Psoas muscle (tissue), 8 donors: ENCODE data around the gene LHFPL6. TPM values are rescaled to one million over a fixed set of nuclear protein-coding genes. Genes with fewer than 3 reads are reported as not detected.
"Not testable (repeated sequence)": the region's sequence is repeated elsewhere in the genome, so short reads cannot be mapped to it uniquely, and the experiment has no call there.

Experiments used
- ATAC-seq, 4 donors: fragments of 200-7000 bp; cut with Tn5 transposase; one replicate each; pipeline ENCODE4 v1.9.1; 2020; ENCODE audit warnings: moderate library complexity in 3 of 4, mild to moderate bottlenecking in 2 of 4
- DNase-seq, 2 donors: peaks; one replicate each; pipeline ENCODE4 v3.0.0-alpha.2; 2020
- H3K27ac ChIP-seq: fragments of 200-600 bp; one replicate; pipeline ENCODE4 v1.8.0; 2022
- H3K27me3 ChIP-seq, 3 donors: fragments of 200-600 bp in 1 of 3; one replicate each; pipeline versions ENCODE4 v1.6.1 to v1.8.0; 2013 to 2022; ENCODE audit warnings: low read length in 2 of 3, mild to moderate bottlenecking in 2 of 3, moderate library complexity in 1 of 3; ENCODE audit not compliant: insufficient read depth in 3 of 3
- H3K36me3 ChIP-seq, 2 donors: fragments of 200-600 bp in 1 of 2; one replicate each; pipeline versions ENCODE4 v1.6.1 to v1.8.0; 2013 to 2022; ENCODE audit warnings: low read depth in 1 of 2, mild to moderate bottlenecking in 1 of 2, moderate library complexity in 1 of 2; ENCODE audit not compliant: insufficient read depth in 1 of 2
- H3K4me1 ChIP-seq: fragments of 200-600 bp; one replicate; pipeline ENCODE4 v1.8.0; 2022
- H3K4me3 ChIP-seq: fragments of 200-600 bp; one replicate; pipeline ENCODE4 v1.8.0; 2022; ENCODE audit warnings: mild to moderate bottlenecking
- H3K9me3 ChIP-seq: fragments of 200-600 bp; one replicate; pipeline ENCODE4 v1.8.0; 2022
- WGBS, 3 donors: extraction: QIAGEN DNeasy Blood & Tissue Kit; methylation state at CpG; one replicate each; pipeline versions ENCODE4 v1.1.6 to v1.1.7; 2013; 5-methylcytosine and 5-hydroxymethylcytosine counted together
- intact Hi-C, 2 donors: fragments of 100-400 bp; cut with DNase I; formaldehyde crosslinking; loops; one replicate each; pipeline versions ENCODE4 v1.11.0 to v1.14.2; 2022
- polyA plus RNA-seq, 3 donors: library from polyadenylated mRNA; stranded (reverse); fragments of 200-250 nt; gene quantifications; one replicate each; pipeline ENCODE4 v1.2.3, GENCODE V29; 2013
- total RNA-seq, 4 donors: library from RNA; stranded (reverse); fragmentation: NEBNext Ultra II Directional in 2 of 4; extraction: Animal tissue kit (Norgen Biotek cat#: 25700) in 2 of 4; gene quantifications; one replicate each; pipeline versions ENCODE4 v1.2.1 to v1.2.4, GENCODE V29; 2021 to 2023
- TF ChIP-seq, protein P1 (sequence below): fragments of 200-600 bp; IDR thresholded peaks from one replicate; pipeline ENCODE4 v1.8.0; 2022; ENCODE audit warnings: antibody characterized with exemption
- donor health status: healthy with polysubstance abuse.
- donor health status: DM: no; HTN: no; CAD: no; lungs with moderate emphysema.
- donor health status: Bipolar disorder and iron deficiency.
- donor health status: healthy.
- donor health status: DM: yes; HTN: yes; CAD: no.
- donor health status: DM: no; HTN: no; CAD: no.
- donor health status: DM: no; HTN: no; CAD: no.
- donor health status: DM: yes; HTN: yes; CAD: no.

LHFPL6 gene
- total and polyA plus RNA-seq, 7 donors, result 15.0 to 35.8 (median 17.3) TPM

GRCh38 chr13:39341251-39341650 lies 261.7 kb downstream of the LHFPL6 start:
- Histone ChIP-seq H3K4me1 (no peaks in the 10 kb centered on the region), H3K36me3 (no peaks in the 10 kb centered on the region), H3K27me3 (no peaks in the 10 kb centered on the region), H3K4me3 (no peak overlapping the region), H3K27ac (no peak overlapping the region), H3K9me3 (no peaks in the 10 kb centered on the region)
- intact Hi-C loops, result no loop called here
- TF ChIP-seq, protein P1, sequence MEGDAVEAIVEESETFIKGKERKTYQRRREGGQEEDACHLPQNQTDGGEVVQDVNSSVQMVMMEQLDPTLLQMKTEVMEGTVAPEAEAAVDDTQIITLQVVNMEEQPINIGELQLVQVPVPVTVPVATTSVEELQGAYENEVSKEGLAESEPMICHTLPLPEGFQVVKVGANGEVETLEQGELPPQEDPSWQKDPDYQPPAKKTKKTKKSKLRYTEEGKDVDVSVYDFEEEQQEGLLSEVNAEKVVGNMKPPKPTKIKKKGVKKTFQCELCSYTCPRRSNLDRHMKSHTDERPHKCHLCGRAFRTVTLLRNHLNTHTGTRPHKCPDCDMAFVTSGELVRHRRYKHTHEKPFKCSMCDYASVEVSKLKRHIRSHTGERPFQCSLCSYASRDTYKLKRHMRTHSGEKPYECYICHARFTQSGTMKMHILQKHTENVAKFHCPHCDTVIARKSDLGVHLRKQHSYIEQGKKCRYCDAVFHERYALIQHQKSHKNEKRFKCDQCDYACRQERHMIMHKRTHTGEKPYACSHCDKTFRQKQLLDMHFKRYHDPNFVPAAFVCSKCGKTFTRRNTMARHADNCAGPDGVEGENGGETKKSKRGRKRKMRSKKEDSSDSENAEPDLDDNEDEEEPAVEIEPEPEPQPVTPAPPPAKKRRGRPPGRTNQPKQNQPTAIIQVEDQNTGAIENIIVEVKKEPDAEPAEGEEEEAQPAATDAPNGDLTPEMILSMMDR, result no peak
- DNase-seq (no peak), ATAC-seq (no peak)
- 50 to 100% (median 52%) methylated on average over 1 of the region's 1 CpG for WGBS, 3 donors

GRCh38 chr13:39338114-39338513 lies 264.9 kb downstream of the LHFPL6 start:
- 94 to 96% (median 96%) methylated on average over 6 of the region's 6 CpGs for WGBS, 3 donors
- H3K4me1 ChIP-seq, intact Hi-C loops, ATAC-seq, H3K9me3 ChIP-seq, H3K27me3 ChIP-seq, DNase-seq, H3K4me3 ChIP-seq, H3K27ac ChIP-seq, H3K36me3 ChIP-seq: not testable (repeated sequence)

DNA sequence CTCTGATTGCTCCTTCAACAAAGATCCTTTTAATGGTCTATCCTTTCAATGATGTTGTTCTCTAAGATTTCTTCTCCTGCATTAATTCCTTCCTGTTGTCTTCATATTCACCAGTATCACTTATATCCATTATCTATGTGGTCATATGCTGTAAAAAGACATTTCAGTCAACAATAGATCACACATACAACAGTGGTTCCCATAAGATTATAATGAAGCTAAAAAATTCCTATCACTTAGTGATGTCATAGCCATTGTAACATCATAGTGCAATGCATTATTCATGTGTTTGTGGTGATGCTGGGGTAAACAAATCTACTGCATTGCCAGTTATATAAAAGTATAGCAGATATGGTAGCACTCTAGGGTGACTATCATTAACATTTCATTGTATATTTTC lies 266.1 kb downstream of the LHFPL6 start:
- Histone ChIP-seq H3K27ac (no peak overlapping the region), H3K36me3 (no peaks in the 10 kb centered on the region), H3K27me3 (no peaks in the 10 kb centered on the region), H3K4me3 (no peak overlapping the region), H3K9me3 (no peaks in the 10 kb centered on the region), H3K4me1 (no peaks in the 10 kb centered on the region)
- TF ChIP-seq, protein P1, result no peak
- no peak for DNase-seq
- intact Hi-C loops, result no loop called here
- no peak for ATAC-seq

GRCh38 chr13:39336207-39336606 lies 266.8 kb downstream of the LHFPL6 start:
- Histone ChIP-seq H3K36me3 (no peaks in the 10 kb centered on the region), H3K27ac (no peak overlapping the region), H3K27me3 (no peaks in the 10 kb centered on the region), H3K4me3 (no peak overlapping the region), H3K4me1 (no peaks in the 10 kb centered on the region), H3K9me3 (no peaks in the 10 kb centered on the region)
- intact Hi-C loops, result no loop called here
- no peak for ATAC-seq
- no peak for DNase-seq
- WGBS, 3 donors, result 62 to 66% (median 64%) methylated on average over 4 of the region's 4 CpGs
- TF ChIP-seq, protein P1, result no peak

GRCh38 chr13:39335721-39336120 lies 267.3 kb downstream of the LHFPL6 start:
- Histone ChIP-seq H3K36me3 (no peaks in the 10 kb centered on the region), H3K9me3 (no peaks in the 10 kb centered on the region), H3K27me3 (no peaks in the 10 kb centered on the region), H3K27ac (no peak overlapping the region), H3K4me1 (no peaks in the 10 kb centered on the region), H3K4me3 (no peak overlapping the region)
- DNase-seq (no peak), ATAC-seq (no peak)
- intact Hi-C loops, result no loop called here
- WGBS, 3 donors, result 57 to 63% (median 62%) methylated on average over 3 of the region's 3 CpGs
- TF ChIP-seq, protein P1, result no peak
